Spinal cord (tissue), 10 donors: ENCODE data around the gene FNDC3B. TPM values are rescaled to one million over a fixed set of nuclear protein-coding genes. Genes with fewer than 3 reads are reported as not detected.
A peak's percentile ranks its signal among the peaks of the same experiment; 100 is the strongest.
"Not testable (repeated sequence)": the region's sequence is repeated elsewhere in the genome, so short reads cannot be mapped to it uniquely, and the experiment has no call there.

Experiments used
- DNase-seq, 6 donors: peaks; one replicate each; pipeline versions ENCODE4 v3.0.0 to v3.0.0-alpha.2; 2013 to 2015; ENCODE audit warnings: low spot score in 6 of 6, low read depth in 4 of 6
- H3K27ac ChIP-seq: one replicate; pipeline ENCODE4 v1.5.1; 2013; ENCODE audit warnings: low read depth, low read length, control low read depth
- H3K27me3 ChIP-seq: one replicate; pipeline ENCODE4 v1.6.1; 2013; ENCODE audit warnings: low read length; ENCODE audit not compliant: control insufficient read depth, insufficient read depth
- H3K36me3 ChIP-seq: one replicate; pipeline ENCODE4 v1.6.1; 2013; ENCODE audit warnings: low read length; ENCODE audit not compliant: control insufficient read depth, insufficient read depth
- H3K4me1 ChIP-seq: one replicate; pipeline ENCODE4 v1.6.1; 2013; ENCODE audit warnings: low read length; ENCODE audit not compliant: control insufficient read depth, insufficient read depth
- H3K4me3 ChIP-seq: one replicate; pipeline ENCODE4 v1.5.1; 2013; ENCODE audit warnings: low read depth, low read length, control low read depth
- H3K9me3 ChIP-seq: one replicate; pipeline ENCODE4 v1.6.1; 2013; ENCODE audit warnings: low read length; ENCODE audit not compliant: control insufficient read depth, insufficient read depth
- WGBS: methylation state at CpG from one replicate; pipeline ENCODE4 v1.1.5; 2013; ENCODE audit warnings: missing lambda C conversion rate; ENCODE audit not compliant: insufficient coverage; 5-methylcytosine and 5-hydroxymethylcytosine counted together
- polyA plus RNA-seq, 2 donors: library from polyadenylated mRNA; unstranded; fragments of 120-200 nt; gene quantifications; one replicate each; pipeline ENCODE4 v1.2.1, GENCODE V29; 2013; ENCODE audit not compliant: insufficient read length in 2 of 2
- total RNA-seq, 2 donors: library from RNA; depleted of rRNA in 1 of 2; stranded (reverse); fragments of 120-200 nt in 1 of 2; fragments of >200 nt in 1 of 2; gene quantifications; one replicate each; pipeline versions ENCODE4 v1.2.3 to v1.2.4, GENCODE V29; 2013 to 2014
- donor health status: healthy.

The FNDC3B gene
- total and polyA plus RNA-seq, 4 donors: 14.9 to 66.8 (median 40.0) TPM

- no peak overlapping the region for H3K4me3 ChIP-seq
- no peaks in the 10 kb centered on the region for H3K36me3 ChIP-seq
- H3K4me1 ChIP-seq: peaks cover 6% of the 10 kb centered on the region
- no peak overlapping the region for H3K27ac ChIP-seq
- H3K9me3 ChIP-seq: no peaks in the 10 kb centered on the region
- no peaks in the 10 kb centered on the region for H3K27me3 ChIP-seq
- no CpG with 5 or more reads among the region's 1 CpG for WGBS
- DNase-seq: no peak
These were observed 209.7 kb downstream of the FNDC3B start for GRCh38 chr3:172249039-172249438.

- H3K36me3 ChIP-seq: no peaks in the 10 kb centered on the region
- no peak overlapping the region for H3K4me3 ChIP-seq
- DNase-seq: no peak
- H3K4me1 ChIP-seq: peaks cover 4% of the 10 kb centered on the region
- no peaks in the 10 kb centered on the region for H3K9me3 ChIP-seq
- no peaks in the 10 kb centered on the region for H3K27me3 ChIP-seq
- H3K27ac ChIP-seq: no peak overlapping the region
- 100% methylated on average over 6 of the region's 13 CpGs for WGBS
These were observed 211.8 kb downstream of the FNDC3B start for GRCh38 chr3:172251211-172251610.

- Histone ChIP-seq H3K36me3 (no peaks in the 10 kb centered on the region), H3K27ac (no peak overlapping the region), H3K9me3 (no peaks in the 10 kb centered on the region), H3K27me3 (no peaks in the 10 kb centered on the region), H3K4me1 (no peaks in the 10 kb centered on the region), H3K4me3 (no peak overlapping the region)
- peak in 1 of 6 donors; percentile 20 for DNase-seq
- 53% methylated on average over 4 of the region's 5 CpGs for WGBS
These were observed 213.8 kb downstream of the FNDC3B start for GRCh38 chr3:172253200-172253599.

DNA sequence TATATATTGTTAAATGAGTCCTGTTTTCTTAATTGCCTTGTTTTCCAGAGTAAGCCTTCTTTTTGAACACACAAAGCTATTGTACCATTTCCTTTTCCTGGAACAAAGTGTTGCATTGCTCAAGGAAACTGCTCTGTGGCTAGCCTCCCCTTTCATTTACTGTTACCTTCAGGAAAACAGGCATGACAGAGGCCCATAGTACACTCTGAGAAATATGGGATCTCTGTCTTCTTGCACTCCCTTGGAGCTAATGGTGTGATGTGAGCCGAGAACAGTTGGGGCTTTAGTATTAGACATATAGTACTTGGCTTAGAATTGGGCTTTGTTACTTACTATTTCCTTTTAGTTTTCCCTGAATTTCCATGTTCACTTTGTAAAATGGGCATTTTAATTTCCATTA lies 215.2 kb downstream of the FNDC3B start:
- Histone ChIP-seq H3K27me3 (no peaks in the 10 kb centered on the region), H3K4me1 (peaks cover 3% of the 10 kb centered on the region), H3K4me3 (no peak overlapping the region), H3K9me3 (no peaks in the 10 kb centered on the region), H3K36me3 (no peaks in the 10 kb centered on the region), H3K27ac (no peak overlapping the region)
- no CpG with 5 or more reads among the region's 1 CpG for WGBS
- no peak for DNase-seq

DNA sequence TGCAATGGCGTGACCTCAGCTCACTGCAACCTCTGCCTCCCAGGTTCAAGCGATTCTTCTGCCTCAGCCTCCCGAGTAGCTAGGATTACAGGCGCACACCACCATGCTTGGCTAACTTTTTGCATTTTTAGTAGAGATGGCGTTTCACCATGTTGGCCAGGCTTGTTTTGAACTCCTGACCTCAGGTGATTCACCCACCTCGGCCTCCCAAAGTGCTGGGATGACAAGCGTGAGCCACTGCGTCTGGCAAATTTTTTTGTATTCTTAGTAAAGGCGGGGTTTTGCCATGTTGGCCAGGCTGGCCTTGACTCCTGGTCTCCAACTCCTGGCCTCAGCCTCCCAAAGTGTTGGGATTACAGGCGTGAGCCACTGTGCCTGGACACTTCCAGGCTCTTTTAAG lies 215.9 kb downstream of the FNDC3B start:
- H3K4me3 ChIP-seq, DNase-seq, H3K4me1 ChIP-seq, H3K27ac ChIP-seq, H3K27me3 ChIP-seq, H3K36me3 ChIP-seq, H3K9me3 ChIP-seq: not testable (repeated sequence)
- WGBS: 91% methylated on average over 9 of the region's 10 CpGs

- WGBS: 100% methylated on average over 1 of the region's 2 CpGs
- Histone ChIP-seq H3K9me3 (no peaks in the 10 kb centered on the region), H3K27me3 (no peaks in the 10 kb centered on the region), H3K4me3 (no peak overlapping the region), H3K27ac (no peak overlapping the region), H3K4me1 (peaks cover 6% of the 10 kb centered on the region), H3K36me3 (no peaks in the 10 kb centered on the region)
- DNase-seq: no peak
These were observed 216.8 kb downstream of the FNDC3B start for GRCh38 chr3:172256101-172256734.

GRCh38 chr3:172257648-172258400 lies 218.4 kb downstream of the FNDC3B start:
- Histone ChIP-seq H3K4me3 (no peak overlapping the region), H3K27ac (peak overlapping the region; percentile 83), H3K9me3 (no peaks in the 10 kb centered on the region), H3K36me3 (no peaks in the 10 kb centered on the region), H3K4me1 (peaks cover 6% of the 10 kb centered on the region), H3K27me3 (no peaks in the 10 kb centered on the region)
- WGBS: 83% methylated on average over 4 of the region's 8 CpGs
- no peak for DNase-seq

GRCh38 chr3:172258624-172259023 lies 219.2 kb downstream of the FNDC3B start:
- H3K9me3 ChIP-seq: no peaks in the 10 kb centered on the region
- H3K27ac ChIP-seq: peak overlapping the region; percentile 83
- H3K36me3 ChIP-seq: no peaks in the 10 kb centered on the region
- no peak overlapping the region for H3K4me3 ChIP-seq
- H3K4me1 ChIP-seq: peaks cover 6% of the 10 kb centered on the region
- DNase-seq: peak in 4 of 6 donors; percentile 18 to 71 (median 26)
- WGBS: 40% methylated on average over 2 of the region's 3 CpGs
- H3K27me3 ChIP-seq: no peaks in the 10 kb centered on the region

GRCh38 chr3:172259111-172259541 lies 219.7 kb downstream of the FNDC3B start:
- DNase-seq: peak in 5 of 6 donors; percentile 19 to 82 (median 43)
- Histone ChIP-seq H3K4me1 (peaks cover 6% of the 10 kb centered on the region), H3K27me3 (no peaks in the 10 kb centered on the region), H3K4me3 (no peak overlapping the region), H3K36me3 (no peaks in the 10 kb centered on the region), H3K9me3 (no peaks in the 10 kb centered on the region), H3K27ac (peak overlapping the region; percentile 83)
- WGBS: 48% methylated on average over 4 of the region's 6 CpGs
